Measurements from ENCODE around the gene CDK17. TPM values are rescaled to one million over a fixed set of nuclear protein-coding genes. Genes with fewer than 3 reads are reported as not detected.

CDK17 gene
- total and polyA plus RNA-seq, 2 of the 8 experiments (the other 6 are each of a cell fraction or from before 2014, with no cell fraction given), result 5.8 to 20.0 TPM

DNA sequence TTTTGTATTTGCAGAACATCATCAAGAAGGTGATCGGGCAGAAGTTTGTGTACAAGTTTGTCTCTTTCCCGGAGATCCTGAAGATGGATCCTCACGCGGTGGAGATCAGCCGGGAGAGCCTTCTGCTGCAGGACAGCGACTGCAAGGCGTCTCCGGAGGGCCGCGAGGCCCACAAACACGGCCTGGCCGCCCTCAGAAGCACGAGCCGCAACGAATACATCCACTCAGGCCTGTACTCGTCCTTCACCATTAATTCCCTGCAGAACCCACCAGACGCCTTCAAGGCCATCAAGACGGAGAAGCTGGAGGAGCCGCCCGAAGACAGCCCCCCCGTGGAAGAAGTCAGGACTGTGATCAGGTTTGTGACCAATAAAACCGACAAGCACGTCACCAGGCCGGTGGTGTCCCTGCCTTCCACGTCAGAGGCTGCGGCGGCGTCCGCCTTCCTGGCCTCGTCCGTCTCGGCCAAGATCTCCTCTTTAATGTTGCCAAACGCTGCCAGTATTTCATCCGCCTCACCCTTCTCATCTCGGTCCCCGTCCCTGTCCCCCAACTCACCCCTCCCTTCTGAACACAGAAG, 153.2 kb downstream of the CDK17 start:
- Histone ChIP-seq H3K27ac (ENCODE audit: low read depth, low read length) (no peak overlapping the region), H2AFZ (ENCODE audit: low read length) (no peak overlapping the region), H3K18ac (ENCODE audit: extremely low read depth, low read length) (no peak overlapping the region), H4K91ac (replicated peaks; ENCODE audit: insufficient read length, low read length) (no peak overlapping the region), H3K9me3 (ENCODE audit: insufficient read depth in 2 of 2, low read depth in 1 of 2, low read length in 1 of 2) (no peaks in the 10 kb centered on the region), H3K4me1 (replicated peaks in 1 of 4; ENCODE audit: control insufficient read depth in 3 of 4, insufficient read depth in 4 of 4, low read length in 3 of 4) (peaks cover 0 to 3% (median 0%) of the 10 kb centered on the region in 4 experiments; a peak in 1 of 7 replicates), H3K36me3 (ENCODE audit: control insufficient read depth in 2 of 4, insufficient read depth in 4 of 4, low read length in 3 of 4) (peaks cover 0 to 3% (median 0%) of the 10 kb centered on the region in 4 experiments; a peak in 3 of 8 replicates), H2BK20ac (ENCODE audit: low read length) (no peak overlapping the region), H2AK5ac (ENCODE audit: low read depth, low read length) (no peak overlapping the region), H4K8ac (ENCODE audit: extremely low read depth, insufficient read depth, low read length) (no peak overlapping the region), H3K4ac (replicated peaks; ENCODE audit: insufficient read length, low read depth, low read length) (no peak overlapping the region), H3K27me3 (replicated peaks in 1 of 4; ENCODE audit: control insufficient read depth in 3 of 4, extremely low read depth in 1 of 4, insufficient read depth in 3 of 4, low read length in 3 of 4) (no peaks in the 10 kb centered on the region), H3K23ac (ENCODE audit: insufficient read length) (no peak overlapping the region), H3K14ac (ENCODE audit: insufficient read length) (no peak overlapping the region), H3K79me1 (ENCODE audit: low read depth, low read length) (no peaks in the 10 kb centered on the region), H4K5ac (ENCODE audit: insufficient read length, low read depth, low read length) (no peak overlapping the region), H2BK120ac (replicated peaks; ENCODE audit: low read depth, low read length) (no peak overlapping the region), H2BK15ac (ENCODE audit: low read length) (no peak overlapping the region), H4K20me1 (replicated peaks in 1 of 2; ENCODE audit: control insufficient read depth in 1 of 2, insufficient read depth in 2 of 2, low read length in 2 of 2) (peaks cover 0 to 2% of the 10 kb centered on the region in 2 experiments), H2BK12ac (ENCODE audit: low read depth, low read length) (no peak overlapping the region), H3K9ac (replicated peaks in 1 of 4; ENCODE audit: extremely low read depth in 1 of 4, low read depth in 3 of 4, low read length in 3 of 4) (no peak overlapping the region), H3K23me2 (ENCODE audit: low read depth, low read length) (0 out of 2 replicates have a peak, but pooled peaks cover 2% of the 10 kb centered on the region), H2BK5ac (ENCODE audit: low read depth, low read length) (no peak overlapping the region; the same call in 1 of the 2 replicates), H3K4me3 (ENCODE audit: extremely low read depth in 1 of 4, insufficient read depth in 2 of 4, low read depth in 3 of 4, low read length in 4 of 4) (no peak overlapping the region), H3K56ac (replicated peaks; ENCODE audit: insufficient read length, low read depth, low read length) (no peak overlapping the region), H3K79me2 (ENCODE audit: control insufficient read depth in 1 of 2, insufficient read depth in 2 of 2, low read length in 2 of 2) (no peaks in the 10 kb centered on the region), H3K4me2 (ENCODE audit: insufficient read depth in 1 of 2, low read depth in 2 of 2, low read length in 2 of 2) (no peak overlapping the region)
- TF ChIP-seq BACH1 (IDR thresholded peaks at IDR 0.05; ENCODE audit: low read length) (no peak), SIN3A (conservative IDR thresholded peaks at IDR 0.05 in 1 of 2, IDR thresholded peaks at IDR 0.05 in 1 of 2; ENCODE audit: low read depth in 1 of 2, low read length in 2 of 2) (no peak), TAF1 (IDR thresholded peaks at IDR 0.05; ENCODE audit: low read depth, low read length) (no peak), TBP (IDR thresholded peaks at IDR 0.05; ENCODE audit: low read depth, low read length) (no peak), GABPA (IDR thresholded peaks at IDR 0.05; ENCODE audit: borderline replicate concordance, insufficient read depth, low read length) (no peak), CHD1 (IDR thresholded peaks at IDR 0.05; ENCODE audit: low read depth, low read length) (no peak), CREB1 (IDR thresholded peaks at IDR 0.05) (no peak), SUZ12 (IDR thresholded peaks at IDR 0.05; ENCODE audit: low read length) (no peak), EP300 (IDR thresholded peaks at IDR 0.05; ENCODE audit: borderline replicate concordance in 1 of 2, low read depth in 2 of 2, low read length in 2 of 2) (no peak)
- TF ChIP-seq, protein P1, sequence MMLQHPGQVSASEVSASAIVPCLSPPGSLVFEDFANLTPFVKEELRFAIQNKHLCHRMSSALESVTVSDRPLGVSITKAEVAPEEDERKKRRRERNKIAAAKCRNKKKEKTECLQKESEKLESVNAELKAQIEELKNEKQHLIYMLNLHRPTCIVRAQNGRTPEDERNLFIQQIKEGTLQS (IDR thresholded peaks at IDR 0.05; ENCODE audit: insufficient read depth, low read depth, low read length), result no peak
- TF ChIP-seq, protein P2, sequence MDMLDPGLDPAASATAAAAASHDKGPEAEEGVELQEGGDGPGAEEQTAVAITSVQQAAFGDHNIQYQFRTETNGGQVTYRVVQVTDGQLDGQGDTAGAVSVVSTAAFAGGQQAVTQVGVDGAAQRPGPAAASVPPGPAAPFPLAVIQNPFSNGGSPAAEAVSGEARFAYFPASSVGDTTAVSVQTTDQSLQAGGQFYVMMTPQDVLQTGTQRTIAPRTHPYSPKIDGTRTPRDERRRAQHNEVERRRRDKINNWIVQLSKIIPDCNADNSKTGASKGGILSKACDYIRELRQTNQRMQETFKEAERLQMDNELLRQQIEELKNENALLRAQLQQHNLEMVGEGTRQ (IDR thresholded peaks at IDR 0.05; ENCODE audit: low read length), result no peak
- no peak for DNase-seq (ENCODE audit: low read depth in 1 of 2, low spot score in 2 of 2)
- WGBS, 2 experiments (ENCODE audit: extremely low coverage in 1 of 2, insufficient coverage in 1 of 2, insufficient read length in 1 of 2, insufficient replicate concordance in 2 of 2, low coverage in 1 of 2, low lambda C conversion rate in 2 of 2, missing lambda C conversion rate in 1 of 2), result 91% methylated on average over 27 of the region's 36 CpGs; no CpG with 5 or more reads in 1 of the 2 experiments
- POLR2A ChIA-PET (ENCODE audit: partially characterized antibody), result interaction anchor here (1.1 kb wide), 1 partner anchor 37 kb away, joined by 3 read pairs; no protein-coding TSS in a partner anchor
- CTCF ChIA-PET (ENCODE audit: partially characterized antibody), result interaction anchor here (1.3 to 2.0 kb wide), 3 partner anchors 14 to 99 kb away, joined by 3 to 4 read pairs (median 4); no protein-coding TSS in a partner anchor
- no peak for FAIRE-seq
